ENCODE results near the gene UTP14C. TPM values are rescaled to one million over a fixed set of nuclear protein-coding genes. Genes with fewer than 3 reads are reported as not detected.

The UTP14C gene, protein sequence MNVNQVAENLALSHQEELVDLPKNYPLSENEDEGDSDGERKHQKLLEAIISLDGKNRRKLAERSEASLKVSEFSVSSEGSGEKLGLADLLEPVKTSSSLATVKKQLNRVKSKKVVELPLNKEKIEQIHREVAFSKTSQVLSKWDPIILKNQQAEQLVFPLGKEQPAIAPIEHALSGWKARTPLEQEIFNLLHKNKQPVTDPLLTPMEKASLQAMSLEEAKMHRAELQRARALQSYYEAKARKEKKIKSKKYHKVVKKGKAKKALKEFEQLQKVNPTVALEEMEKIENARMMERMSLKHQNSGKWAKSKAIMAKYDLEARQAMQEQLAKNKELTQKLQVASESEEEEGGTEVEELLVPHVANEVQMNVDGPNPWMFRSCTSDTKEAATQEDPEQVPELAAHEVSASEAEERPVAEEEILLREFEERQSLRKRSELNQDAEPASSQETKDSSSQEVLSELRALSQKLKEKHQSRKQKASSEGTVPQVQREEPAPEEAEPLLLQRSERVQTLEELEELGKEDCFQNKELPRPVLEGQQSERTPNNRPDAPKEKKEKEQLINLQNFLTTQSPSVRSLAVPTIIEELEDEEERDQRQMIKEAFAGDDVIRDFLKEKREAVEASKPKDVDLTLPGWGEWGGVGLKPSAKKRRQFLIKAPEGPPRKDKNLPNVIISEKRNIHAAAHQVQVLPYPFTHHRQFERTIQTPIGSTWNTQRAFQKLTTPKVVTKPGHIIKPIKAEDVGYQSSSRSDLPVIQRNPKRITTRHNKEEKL
- 10 to 100 TPM; 10.6 to 11.8 TPM for total RNA-seq

DNA sequence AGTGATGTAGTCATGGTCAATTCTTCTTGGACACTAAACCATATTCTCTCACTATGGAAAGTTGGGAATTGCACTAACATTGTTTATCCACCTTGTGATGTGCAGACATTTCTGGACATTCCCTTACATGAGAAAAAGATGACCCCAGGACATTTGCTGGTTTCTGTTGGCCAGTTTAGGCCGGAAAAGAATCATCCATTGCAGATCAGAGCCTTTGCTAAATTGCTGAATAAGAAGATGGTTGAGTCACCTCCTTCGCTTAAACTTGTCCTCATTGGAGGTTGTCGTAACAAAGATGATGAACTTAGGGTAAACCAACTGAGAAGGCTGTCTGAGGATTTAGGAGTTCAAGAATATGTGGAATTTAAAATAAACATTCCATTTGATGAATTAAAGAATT lies at the start of gene UTP14C:
Gene UTP14C (plus strand): TSS at position 211 of the 400 bp plus-strand sequence. CDS start 4,114 bp downstream, outside the sequence.

DNA sequence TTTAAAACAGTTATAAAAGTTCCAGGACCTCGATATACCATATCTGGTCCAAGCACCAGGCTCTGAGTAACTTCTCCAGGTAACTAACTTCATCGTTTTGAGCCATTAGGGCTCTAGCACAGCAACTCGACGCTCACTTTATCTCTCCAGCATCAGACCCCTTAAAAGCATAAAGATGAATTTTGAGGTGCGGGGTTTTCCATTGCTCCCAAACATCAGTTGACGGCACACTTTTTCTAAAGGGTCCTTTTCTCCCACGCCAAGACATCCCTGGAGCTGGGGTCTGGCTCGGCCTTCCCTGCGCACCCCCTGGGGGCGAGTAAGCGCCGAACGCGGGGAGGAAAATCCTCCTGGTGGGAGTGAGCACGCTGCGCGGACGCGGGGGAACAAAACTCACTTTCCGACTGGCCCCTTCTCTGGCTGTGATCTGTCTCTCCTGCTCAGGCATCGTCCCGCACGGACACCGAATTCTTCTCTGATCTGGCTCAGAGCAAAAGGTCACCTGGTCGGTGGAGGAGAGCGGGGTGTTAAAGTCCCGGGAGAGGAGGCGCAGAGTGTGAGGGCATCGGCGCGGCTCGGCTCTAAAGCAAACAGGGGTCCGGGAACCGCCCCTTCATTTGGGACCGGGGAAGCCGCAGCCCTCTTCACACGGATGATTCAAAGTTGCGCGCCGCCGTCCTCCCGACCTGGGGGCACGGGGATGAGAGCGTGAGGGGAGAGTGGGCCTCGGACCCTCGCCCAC lies 13.4 kb upstream of the UTP14C start, which contains the start of gene ATP7B:
Gene ATP7B (minus strand): TSS at position 561 of the 742 bp plus-strand sequence. CDS start 113 bp downstream, at position 448.

DNA sequence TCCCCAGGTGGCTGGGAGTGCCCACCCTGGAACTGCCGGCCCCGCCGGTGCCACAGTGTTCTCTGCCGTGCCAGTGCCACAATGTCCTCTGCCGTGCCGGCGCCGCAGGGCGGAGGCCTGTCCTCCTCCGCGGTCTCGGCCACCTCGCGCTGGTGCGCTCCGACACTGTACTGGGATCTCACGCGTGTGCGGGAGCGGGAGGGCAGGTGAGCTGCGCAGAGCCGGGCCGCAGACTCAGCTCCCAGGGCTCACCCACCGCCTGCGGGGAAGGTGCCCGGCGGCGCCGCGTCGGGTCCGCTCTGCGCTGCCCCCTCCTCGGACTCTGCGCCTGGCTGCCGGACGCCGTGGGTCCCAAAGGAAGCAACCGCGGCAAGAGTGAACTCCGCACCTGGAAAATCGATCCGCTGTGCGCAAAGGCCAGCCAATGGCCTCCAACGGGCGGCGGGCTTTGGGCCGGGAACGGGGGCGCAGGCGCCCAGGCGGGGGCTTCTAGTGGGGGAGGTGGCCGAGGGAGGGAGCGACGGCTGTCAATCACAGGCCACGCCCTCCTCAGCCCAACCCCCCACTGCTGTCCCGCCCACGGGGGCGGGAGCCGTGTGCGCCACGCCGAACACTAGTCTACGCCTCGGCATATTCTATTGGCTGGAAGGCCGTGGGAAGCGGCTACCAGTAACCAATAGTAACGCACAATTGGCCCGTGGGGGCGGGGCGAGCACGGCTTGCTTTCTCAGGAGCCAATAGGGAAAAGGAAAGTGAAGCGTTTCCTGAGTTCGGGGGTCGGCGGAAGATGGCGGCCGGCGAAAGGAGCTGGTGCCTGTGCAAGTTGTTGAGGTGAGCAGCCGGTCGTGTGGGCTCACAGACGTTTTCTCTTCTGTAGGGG lies 12.6 kb upstream of the UTP14C start, which contains the start of gene ALG11:
Gene ALG11 (plus strand): TSS at position 767 of the 880 bp plus-strand sequence. CDS start 21 bp downstream, at position 788.

Other genes starting within 250 kb of the UTP14C start
- gene DHRS12, start 220.5 kb upstream of the UTP14C start, total RNA-seq: 10 to 100 TPM; 10.9 to 11.5 TPM
- gene TMEM272, start 179.5 kb upstream of the UTP14C start, total RNA-seq: 1 to 10 TPM; 3.2 to 4.2 TPM
- gene CCDC70, start 162.7 kb upstream of the UTP14C start, total RNA-seq: not detected
- under 1 TPM; 0.71 to 0.87 TPM for gene ATP7B, start 13.2 kb upstream of the UTP14C start, total RNA-seq
- gene ALG11, start 12.3 kb upstream of the UTP14C start, total RNA-seq: 10 to 100 TPM; 25.3 to 32.3 TPM
- not detected for gene NEK5, start 104.4 kb downstream of the UTP14C start, total RNA-seq
- 1 to 10 TPM; 6.9 to 8.0 TPM for gene NEK3, start 134.9 kb downstream of the UTP14C start, total RNA-seq